ENCODE data around the gene SF3A1. TPM values are rescaled to one million over a fixed set of nuclear protein-coding genes. Genes with fewer than 3 reads are reported as not detected.

Gene SF3A1
- polyA plus RNA-seq, 1 donor from 2014 or later, result 14.4 TPM

- H3K27me3 ChIP-seq (ENCODE audit: insufficient read depth, low read depth, low read length), result no peaks in the 10 kb centered on the region
- no peaks in the 10 kb centered on the region for H3K9me3 ChIP-seq (ENCODE audit: low read length)
- H3K4me2 ChIP-seq (ENCODE audit: low read length), result no peak overlapping the region
- no peak overlapping the region for H3K27ac ChIP-seq (ENCODE audit: low read length)
- H3K36me3 ChIP-seq (ENCODE audit: insufficient read depth, low read length), result peaks cover 5% of the 10 kb centered on the region
- H3F3A ChIP-seq (ENCODE audit: insufficient read depth, low read length, poor library complexity, severe bottlenecking), result no peaks in the 10 kb centered on the region
- H3K9me2 ChIP-seq (ENCODE audit: insufficient read depth, low read length), result no peaks in the 10 kb centered on the region
- H3K79me2 ChIP-seq (replicated peaks; ENCODE audit: insufficient read depth, low read length), result no peaks in the 10 kb centered on the region
- no peak overlapping the region for H2AFZ ChIP-seq (ENCODE audit: low read depth, low read length)
- TF ChIP-seq RAD21 (conservative IDR thresholded peaks at IDR 0.05), result no peak
- no peak for TF ChIP-seq EZH2 (IDR thresholded peaks at IDR 0.05; ENCODE audit: borderline replicate concordance, insufficient read depth, low read length, poor library complexity, severe bottlenecking)
- no peak for TF ChIP-seq EP300 (conservative IDR thresholded peaks at IDR 0.05; ENCODE audit: poor library complexity, severe bottlenecking)
- no peak for TF ChIP-seq CTCF (IDR thresholded peaks at IDR 0.05; ENCODE audit: poor library complexity, severe bottlenecking)
- no peak for TF ChIP-seq TAF1 (IDR thresholded peaks at IDR 0.05; ENCODE audit: low read depth)
- TF ChIP-seq, protein P1, sequence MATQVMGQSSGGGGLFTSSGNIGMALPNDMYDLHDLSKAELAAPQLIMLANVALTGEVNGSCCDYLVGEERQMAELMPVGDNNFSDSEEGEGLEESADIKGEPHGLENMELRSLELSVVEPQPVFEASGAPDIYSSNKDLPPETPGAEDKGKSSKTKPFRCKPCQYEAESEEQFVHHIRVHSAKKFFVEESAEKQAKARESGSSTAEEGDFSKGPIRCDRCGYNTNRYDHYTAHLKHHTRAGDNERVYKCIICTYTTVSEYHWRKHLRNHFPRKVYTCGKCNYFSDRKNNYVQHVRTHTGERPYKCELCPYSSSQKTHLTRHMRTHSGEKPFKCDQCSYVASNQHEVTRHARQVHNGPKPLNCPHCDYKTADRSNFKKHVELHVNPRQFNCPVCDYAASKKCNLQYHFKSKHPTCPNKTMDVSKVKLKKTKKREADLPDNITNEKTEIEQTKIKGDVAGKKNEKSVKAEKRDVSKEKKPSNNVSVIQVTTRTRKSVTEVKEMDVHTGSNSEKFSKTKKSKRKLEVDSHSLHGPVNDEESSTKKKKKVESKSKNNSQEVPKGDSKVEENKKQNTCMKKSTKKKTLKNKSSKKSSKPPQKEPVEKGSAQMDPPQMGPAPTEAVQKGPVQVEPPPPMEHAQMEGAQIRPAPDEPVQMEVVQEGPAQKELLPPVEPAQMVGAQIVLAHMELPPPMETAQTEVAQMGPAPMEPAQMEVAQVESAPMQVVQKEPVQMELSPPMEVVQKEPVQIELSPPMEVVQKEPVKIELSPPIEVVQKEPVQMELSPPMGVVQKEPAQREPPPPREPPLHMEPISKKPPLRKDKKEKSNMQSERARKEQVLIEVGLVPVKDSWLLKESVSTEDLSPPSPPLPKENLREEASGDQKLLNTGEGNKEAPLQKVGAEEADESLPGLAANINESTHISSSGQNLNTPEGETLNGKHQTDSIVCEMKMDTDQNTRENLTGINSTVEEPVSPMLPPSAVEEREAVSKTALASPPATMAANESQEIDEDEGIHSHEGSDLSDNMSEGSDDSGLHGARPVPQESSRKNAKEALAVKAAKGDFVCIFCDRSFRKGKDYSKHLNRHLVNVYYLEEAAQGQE (IDR thresholded peaks at IDR 0.05; ENCODE audit: borderline replicate concordance), result no peak
- no peak for TF ChIP-seq POLR2AphosphoS5 (IDR thresholded peaks at IDR 0.05)
- no peak for TF ChIP-seq MXI1 (conservative IDR thresholded peaks at IDR 0.05; ENCODE audit: poor library complexity, severe bottlenecking)
- no peak for TF ChIP-seq SMC3 (conservative IDR thresholded peaks at IDR 0.05; ENCODE audit: poor library complexity)
- no peak overlapping the region for H3K4me3 ChIP-seq (ENCODE audit: low read length)
- no peak overlapping the region for H3K9ac ChIP-seq (ENCODE audit: low read length)
- no peaks in the 10 kb centered on the region for H4K20me1 ChIP-seq (ENCODE audit: insufficient read depth)
Observed at GRCh38 chr22:30383061-30383460, 26.4 kb upstream of the SF3A1 start.

DNA sequence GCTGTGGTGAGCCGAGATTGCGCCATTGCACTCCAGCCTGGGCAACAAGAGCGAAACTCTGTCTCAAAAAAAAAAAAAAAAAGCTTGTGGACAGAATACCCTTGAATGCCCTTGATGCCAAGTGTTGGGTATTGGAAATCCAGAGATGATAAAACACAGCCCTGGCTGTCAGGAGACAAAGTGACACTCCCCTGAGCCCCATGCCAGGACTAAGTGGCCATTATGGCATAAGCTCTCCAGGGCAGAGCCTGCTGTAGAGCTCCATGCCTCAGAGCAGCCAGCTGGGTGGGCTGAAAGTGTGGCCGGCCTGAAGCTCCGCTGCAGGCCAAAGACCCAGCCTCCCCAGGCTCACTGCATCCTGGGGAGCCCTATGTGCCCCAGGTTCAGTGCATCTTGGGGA lies 25.6 kb upstream of the SF3A1 start:
- Histone ChIP-seq H3K27me3 (ENCODE audit: insufficient read depth, low read depth, low read length) (no peaks in the 10 kb centered on the region), H3K36me3 (ENCODE audit: insufficient read depth, low read length) (peaks cover 5% of the 10 kb centered on the region), H3K79me2 (replicated peaks; ENCODE audit: insufficient read depth, low read length) (no peaks in the 10 kb centered on the region), H3K9me2 (ENCODE audit: insufficient read depth, low read length) (no peaks in the 10 kb centered on the region), H3K4me2 (ENCODE audit: low read length) (no peak overlapping the region), H3K27ac (ENCODE audit: low read length) (no peak overlapping the region), H4K20me1 (ENCODE audit: insufficient read depth) (no peaks in the 10 kb centered on the region), H3K4me3 (ENCODE audit: low read length) (no peak overlapping the region), H3K9ac (ENCODE audit: low read length) (no peak overlapping the region), H2AFZ (ENCODE audit: low read depth, low read length) (no peak overlapping the region), H3F3A (ENCODE audit: insufficient read depth, low read length, poor library complexity, severe bottlenecking) (no peaks in the 10 kb centered on the region), H3K9me3 (ENCODE audit: low read length) (no peaks in the 10 kb centered on the region)
- TF ChIP-seq, protein P1 (IDR thresholded peaks at IDR 0.05; ENCODE audit: borderline replicate concordance), result no peak
- TF ChIP-seq EP300 (conservative IDR thresholded peaks at IDR 0.05; ENCODE audit: poor library complexity, severe bottlenecking), result no peak
- no peak for TF ChIP-seq POLR2AphosphoS5 (IDR thresholded peaks at IDR 0.05)
- TF ChIP-seq SMC3 (conservative IDR thresholded peaks at IDR 0.05; ENCODE audit: poor library complexity), result no peak
- TF ChIP-seq RAD21 (conservative IDR thresholded peaks at IDR 0.05), result no peak
- no peak for TF ChIP-seq CTCF (IDR thresholded peaks at IDR 0.05; ENCODE audit: poor library complexity, severe bottlenecking)
- no peak for TF ChIP-seq EZH2 (IDR thresholded peaks at IDR 0.05; ENCODE audit: borderline replicate concordance, insufficient read depth, low read length, poor library complexity, severe bottlenecking)
- TF ChIP-seq MXI1 (conservative IDR thresholded peaks at IDR 0.05; ENCODE audit: poor library complexity, severe bottlenecking), result no peak
- TF ChIP-seq TAF1 (IDR thresholded peaks at IDR 0.05; ENCODE audit: low read depth), result no peak
